IMR-90 (cell line): ENCODE measurements around the gene INPP4A. TPM values are rescaled to one million over a fixed set of nuclear protein-coding genes. Genes with fewer than 3 reads are reported as not detected.

Experiments
- ATAC-seq: fragments of 200-7000 bp; cut with Tn5 transposase; 2 replicates; pipeline ENCODE4 v1.9.1; 2020; ENCODE audit warnings: low read depth, mild to moderate bottlenecking, moderate library complexity
- BruUV-seq: library from RNA; stranded (reverse); fragments of 400-500 nt; replicated peaks from 2 replicates; lab custom pipeline; 2021; lab: Mats Ljungman, UMichigan
- CTCF ChIA-PET: fragments of 300-600 bp; formaldehyde crosslinking; extraction: SDS; loops from one replicate; lab custom pipeline; 2021; ENCODE audit warnings: antibody characterized with exemption; lab: Yijun Ruan, JAX
- POLR2A ChIA-PET: fragments of 300-600 bp; sonication (Branson Sonifier 250); formaldehyde crosslinking; loops from one replicate; lab custom pipeline; 2022; ENCODE audit warnings: antibody characterized with exemption; ENCODE audit not compliant: unreplicated experiment; lab: Charles Lee
- DNase-seq: peaks from one replicate; pipeline ENCODE4 v3.0.0; 2013
- H2AFZ ChIP-seq: replicated peaks from 2 replicates; pipeline ENCODE3; 2013; ENCODE audit warnings: low read length, mild to moderate bottlenecking; ENCODE audit not compliant: poor library complexity
- H2AK5ac ChIP-seq: 2 replicates; pipeline ENCODE4 v1.6.1; 2013; ENCODE audit warnings: low read depth, low read length, inconsistent platforms
- H2AK9ac ChIP-seq: replicated peaks from 2 replicates; pipeline ENCODE3; 2013; ENCODE audit warnings: mild to moderate bottlenecking, low read depth, low read length, moderate library complexity; ENCODE audit not compliant: poor library complexity
- H2BK120ac ChIP-seq: 2 replicates; pipeline ENCODE4 v1.6.1; 2013; ENCODE audit warnings: low read depth, low read length, inconsistent platforms
- H2BK15ac ChIP-seq: 3 replicates; pipeline ENCODE4 v1.6.1; 2013; ENCODE audit warnings: low read depth, low read length, inconsistent platforms
- H2BK20ac ChIP-seq: 2 replicates; pipeline ENCODE4 v1.6.1; 2013; ENCODE audit warnings: low read depth, mild to moderate bottlenecking, inconsistent platforms, low read length, moderate library complexity
- H2BK5ac ChIP-seq: 2 replicates; pipeline ENCODE4 v1.6.1; 2013; ENCODE audit warnings: mild to moderate bottlenecking, low read depth, low read length, inconsistent platforms; ENCODE audit not compliant: poor library complexity, severe bottlenecking
- H3K14ac ChIP-seq: replicated peaks from 2 replicates; pipeline ENCODE4 v1.6.1; 2013; ENCODE audit warnings: low read depth, low read length, inconsistent platforms
- H3K18ac ChIP-seq: 2 replicates; pipeline ENCODE4 v1.6.1; 2013; ENCODE audit warnings: low read depth, low read length, control low read depth
- H3K23ac ChIP-seq: 2 replicates; pipeline ENCODE4 v1.6.1; 2013; ENCODE audit warnings: low read depth, low read length, inconsistent platforms
- H3K27ac ChIP-seq: 2 replicates; pipeline ENCODE4 v1.5.1; 2013; ENCODE audit warnings: mild to moderate bottlenecking, control low read depth, low read length; ENCODE audit not compliant: insufficient read depth
- H3K27me3 ChIP-seq: 2 replicates; pipeline ENCODE4 v1.6.1; 2013; ENCODE audit warnings: low read length; ENCODE audit not compliant: control insufficient read depth, insufficient read depth
- H3K36me3 ChIP-seq: 2 replicates; pipeline ENCODE4 v1.6.1; 2013; ENCODE audit warnings: low read length, mixed read lengths; ENCODE audit not compliant: control insufficient read depth, insufficient read depth
- H3K4ac ChIP-seq: 2 replicates; pipeline ENCODE4 v1.6.1; 2013; ENCODE audit warnings: low read depth, low read length, inconsistent platforms
- H3K4me1 ChIP-seq: 2 replicates; pipeline ENCODE4 v1.6.1; 2013; ENCODE audit warnings: low read length, mixed read lengths; ENCODE audit not compliant: control insufficient read depth, insufficient read depth
- H3K4me2 ChIP-seq: 2 replicates; pipeline ENCODE4 v1.6.1; 2013; ENCODE audit warnings: low read depth, mild to moderate bottlenecking, control low read depth, low read length, moderate library complexity
- H3K4me3 ChIP-seq: 2 replicates; pipeline ENCODE4 v1.5.1; 2013; ENCODE audit warnings: low read depth, mild to moderate bottlenecking, control low read depth, low read length, moderate library complexity; ENCODE audit not compliant: insufficient read depth
- H3K56ac ChIP-seq: 2 replicates; pipeline ENCODE4 v1.6.1; 2013; ENCODE audit warnings: low read length, inconsistent platforms; ENCODE audit not compliant: insufficient read depth; ENCODE audit errors: extremely low read depth
- H3K79me1 ChIP-seq, 2 experiments: 2 replicates each; pipeline ENCODE4 v1.6.1; 2013; ENCODE audit warnings: low read length in 2 of 2, inconsistent platforms in 1 of 2, low read depth in 1 of 2
- H3K9ac ChIP-seq: 2 replicates; pipeline ENCODE4 v1.6.1; 2013; ENCODE audit warnings: low read depth, low read length, control low read depth
- H3K9me1 ChIP-seq: 2 replicates; pipeline ENCODE4 v1.6.1; 2013; ENCODE audit warnings: low read length, inconsistent platforms; ENCODE audit not compliant: insufficient read depth
- H3K9me3 ChIP-seq: 2 replicates; pipeline ENCODE4 v1.6.1; 2013; ENCODE audit warnings: low read length; ENCODE audit not compliant: control insufficient read depth, insufficient read depth
- H4K20me1 ChIP-seq: 2 replicates; pipeline ENCODE4 v1.6.1; 2013; ENCODE audit warnings: low read length, inconsistent platforms; ENCODE audit not compliant: insufficient read depth
- H4K5ac ChIP-seq: 2 replicates; pipeline ENCODE4 v1.6.1; 2013; ENCODE audit warnings: mild to moderate bottlenecking, low read depth, low read length, control low read depth
- H4K8ac ChIP-seq, 2 experiments: 2 replicates each; pipeline ENCODE4 v1.6.1; 2013; ENCODE audit warnings: low read depth in 2 of 2, low read length in 2 of 2, control low read depth in 1 of 2, inconsistent platforms in 1 of 2
- H4K91ac ChIP-seq: 2 replicates; pipeline ENCODE4 v1.6.1; 2013; ENCODE audit warnings: low read depth, low read length, inconsistent platforms; ENCODE audit not compliant: insufficient read depth
- BHLHE40 ChIP-seq: fragments of 150-350 bp; IDR thresholded peaks from 2 replicates; pipeline ENCODE4 v1.6.1; 2016; ENCODE audit warnings: mild to moderate bottlenecking, low read depth, low read length
- CEBPB ChIP-seq: IDR thresholded peaks from 2 replicates; pipeline ENCODE4 v1.6.1; 2012; ENCODE audit warnings: low read depth, low read length, improper control_type of control experiment
- CHD1 ChIP-seq: IDR thresholded peaks from 2 replicates; pipeline ENCODE4 v1.6.1; 2012; ENCODE audit warnings: low read depth, low read length, improper control_type of control experiment
- MAFK ChIP-seq: IDR thresholded peaks from 2 replicates; pipeline ENCODE4 v1.6.1; 2012; ENCODE audit warnings: low read depth, low read length, improper control_type of control experiment
- MXI1 ChIP-seq: IDR thresholded peaks from 2 replicates; pipeline ENCODE4 v1.6.1; 2012; ENCODE audit warnings: low read depth, mild to moderate bottlenecking, low read length, moderate library complexity, borderline replicate concordance
- POLR2A ChIP-seq: IDR thresholded peaks from 2 replicates; pipeline ENCODE4 v1.6.1; 2012; ENCODE audit warnings: mild to moderate bottlenecking, low read depth, low read length
- RAD21 ChIP-seq: IDR thresholded peaks from 2 replicates; pipeline ENCODE4 v1.6.1; 2012; ENCODE audit warnings: low read length, improper control_type of control experiment
- RCOR1 ChIP-seq: IDR thresholded peaks from 2 replicates; pipeline ENCODE4 v1.6.1; 2012; ENCODE audit warnings: mild to moderate bottlenecking, low read length, improper control_type of control experiment; ENCODE audit not compliant: insufficient replicate concordance
- RFX5 ChIP-seq: IDR thresholded peaks from 2 replicates; pipeline ENCODE4 v1.8.0; 2012; ENCODE audit warnings: low read depth, mild to moderate bottlenecking, low read length, moderate library complexity
- SMC3 ChIP-seq: fragments of 150-350 bp; IDR thresholded peaks from 2 replicates; pipeline ENCODE4 v1.6.1; 2016; ENCODE audit warnings: low read depth, mild to moderate bottlenecking, antibody characterized with exemption, low read length, moderate library complexity
- WGBS, 2 experiments: methylation state at CpG; one replicate each; pipeline versions ENCODE4 v1.1.5 to v1.1.7; 2013; ENCODE audit warnings: missing lambda C conversion rate in 2 of 2; ENCODE audit not compliant: insufficient read length in 1 of 2; ENCODE audit errors: extremely low coverage in 2 of 2; 5-methylcytosine and 5-hydroxymethylcytosine counted together
- dilution Hi-C: fragments of 300-500 bp; cut with HindIII; formaldehyde crosslinking; loops from one replicate; pipeline ENCODE4 v1.14.3; 2018; ENCODE audit warnings: low sequenced_read_pairs; ENCODE audit not compliant: unreplicated experiment
- in situ Hi-C: fragments of 300-500 bp; cut with MboI; formaldehyde crosslinking; loops from 3 replicates; pipeline ENCODE4 v1.14.3; 2019; ENCODE audit warnings: low sequenced_read_pairs, inconsistent platforms, mixed read lengths
- intact Hi-C: fragments of 100-400 bp; cut with micrococcal nuclease; formaldehyde crosslinking; loops from 2 replicates; pipeline ENCODE4 v1.10.0; 2022
- polyA plus RNA-seq, 3 experiments: library from polyadenylated mRNA; depleted of rRNA; stranded (reverse); fragments of >200 nt; gene quantifications; 2 replicates each; pipeline ENCODE4 v1.2.3, GENCODE V29; 2012; ENCODE audit warnings: low replicate concordance in 1 of 3
- total RNA-seq: library from RNA; depleted of rRNA; stranded (reverse); fragments of >200 nt; gene quantifications from 2 replicates; pipeline ENCODE4 v1.2.3, GENCODE V29; 2012

INPP4A gene
- total and polyA plus RNA-seq, 2 of the 4 experiments (the other 2 are of a cell fraction), result 14.5 to 27.1 TPM

- no peak overlapping the region for H2BK20ac ChIP-seq
- in situ Hi-C loops, result no loop called here
- no peak overlapping the region for H4K5ac ChIP-seq
- H3K79me1 ChIP-seq, result peaks cover 26 to 73% of the 10 kb centered on the region in 2 experiments
- H3K4me2 ChIP-seq, result no peak overlapping the region
- H2AFZ ChIP-seq, result no peak overlapping the region
- peaks cover 67% of the 10 kb centered on the region for H4K20me1 ChIP-seq
- no peak overlapping the region for H3K9ac ChIP-seq
- peaks cover 24% of the 10 kb centered on the region for H3K9me1 ChIP-seq
- H3K27me3 ChIP-seq, result no peaks in the 10 kb centered on the region
- no peak overlapping the region for H2AK9ac ChIP-seq
- H3K36me3 ChIP-seq, result no peaks in the 10 kb centered on the region
- H3K14ac ChIP-seq, result peak overlapping the region; percentile 74
- ChIA-PET CTCF (no interaction called here), POLR2A (no interaction called here)
- no peak overlapping the region for H3K56ac ChIP-seq
- dilution Hi-C loops, result no loop called here
- H3K4ac ChIP-seq, result no peak overlapping the region
- no peak overlapping the region for H4K91ac ChIP-seq
- ATAC-seq, result no peak
- H3K27ac ChIP-seq, result no peak overlapping the region
- no peak for DNase-seq
- H3K4me1 ChIP-seq, result peaks cover 12% of the 10 kb centered on the region
- no peak overlapping the region for H3K18ac ChIP-seq
- no peak overlapping the region for H2AK5ac ChIP-seq
- WGBS, 2 experiments, result no CpG with 5 or more reads among the region's 5 CpGs
- H2BK5ac ChIP-seq, result no peak overlapping the region
- TF ChIP-seq MXI1 (no peak), CHD1 (no peak), POLR2A (no peak), SMC3 (no peak), BHLHE40 (no peak), RCOR1 (no peak), RAD21 (no peak), RFX5 (no peak), CEBPB (no peak), MAFK (no peak)
- H2BK15ac ChIP-seq, result no peak overlapping the region
- intact Hi-C loops, result no loop called here
- no peaks in the 10 kb centered on the region for H3K9me3 ChIP-seq
- H2BK120ac ChIP-seq, result no peak overlapping the region
- BruUV-seq, result no TSS peak
- no peak overlapping the region for H3K23ac ChIP-seq
- no peak overlapping the region for H4K8ac ChIP-seq
- no peak overlapping the region for H3K4me3 ChIP-seq
Observed at GRCh38 chr2:98474979-98475632, 30.4 kb downstream of the INPP4A start.
